Activated CD4-positive, CD25-positive, alpha-beta regulatory T cell treated with anti-CD3 and anti-CD28 coated beads, Interleukin-2, amount 50 U/mL, for 72 hours (primary cell): ENCODE measurements around the gene ACO2.
"Not testable (repeated sequence)": the region's sequence is repeated elsewhere in the genome, so short reads cannot be mapped to it uniquely, and the experiment has no call there.

ENCODE experiments used
- DNase-seq: peaks from one replicate; pipeline ENCODE4 v3.0.0; 2021

Gene ACO2

DNA sequence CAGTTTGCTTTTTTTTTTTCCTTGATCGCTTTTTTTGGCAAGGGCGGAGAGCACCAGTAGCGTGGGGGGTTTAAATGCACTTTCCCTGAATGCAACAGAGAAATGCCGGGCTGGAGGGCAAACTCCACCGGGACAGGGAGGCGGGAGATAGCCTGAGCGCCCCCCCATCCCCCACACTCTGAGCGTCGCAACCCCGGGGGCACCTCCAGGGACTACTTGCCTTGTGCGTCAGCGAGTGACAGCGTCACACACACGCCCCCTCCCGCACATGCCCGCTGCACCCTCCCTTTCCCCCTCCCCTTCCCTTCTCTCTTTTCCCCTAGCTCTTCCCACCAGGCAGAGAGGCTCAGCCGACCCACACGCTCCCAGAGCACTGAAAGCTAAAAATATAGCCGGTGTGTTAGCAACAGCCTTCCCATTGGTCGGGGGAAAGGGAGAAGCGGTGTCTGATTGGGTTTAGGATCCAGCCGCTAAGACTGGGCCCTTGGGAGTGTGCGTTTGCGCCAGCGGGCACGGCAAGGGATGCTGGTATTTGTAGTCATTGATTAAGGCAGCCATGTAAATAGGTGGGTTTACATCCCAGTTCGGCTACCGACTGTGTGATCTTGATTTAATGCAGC, 20.6 kb upstream of the ACO2 start:
- peak; percentile 79 for DNase-seq

GRCh38 chr22:41458161-41458728, 10.7 kb upstream of the ACO2 start:
- DNase-seq, result no peak

- no peak for DNase-seq
Measured at GRCh38 chr22:41459431-41459830, 9.5 kb upstream of the ACO2 start.

- not testable (repeated sequence) for DNase-seq
Measured at GRCh38 chr22:41460071-41460470, 8.8 kb upstream of the ACO2 start.

DNA sequence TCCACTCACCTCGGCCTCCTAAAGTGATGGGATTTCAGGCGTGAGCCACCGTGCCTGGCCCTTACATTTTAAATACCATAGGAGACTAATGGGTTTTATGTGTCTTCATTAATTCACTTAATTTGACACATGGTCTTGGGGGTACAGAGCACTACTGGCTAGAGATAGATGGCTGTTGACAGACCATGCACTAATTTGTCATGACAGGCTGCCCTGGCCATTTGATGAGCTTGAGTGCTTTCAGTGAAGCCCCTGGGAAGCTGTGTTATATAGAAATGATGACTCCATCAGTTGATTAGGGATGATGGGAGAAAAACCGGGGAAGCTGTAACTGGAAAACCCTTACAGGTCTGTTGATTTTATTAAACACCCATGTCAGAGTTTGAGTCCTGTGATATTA, 7.0 kb upstream of the ACO2 start:
- no peak for DNase-seq

DNA sequence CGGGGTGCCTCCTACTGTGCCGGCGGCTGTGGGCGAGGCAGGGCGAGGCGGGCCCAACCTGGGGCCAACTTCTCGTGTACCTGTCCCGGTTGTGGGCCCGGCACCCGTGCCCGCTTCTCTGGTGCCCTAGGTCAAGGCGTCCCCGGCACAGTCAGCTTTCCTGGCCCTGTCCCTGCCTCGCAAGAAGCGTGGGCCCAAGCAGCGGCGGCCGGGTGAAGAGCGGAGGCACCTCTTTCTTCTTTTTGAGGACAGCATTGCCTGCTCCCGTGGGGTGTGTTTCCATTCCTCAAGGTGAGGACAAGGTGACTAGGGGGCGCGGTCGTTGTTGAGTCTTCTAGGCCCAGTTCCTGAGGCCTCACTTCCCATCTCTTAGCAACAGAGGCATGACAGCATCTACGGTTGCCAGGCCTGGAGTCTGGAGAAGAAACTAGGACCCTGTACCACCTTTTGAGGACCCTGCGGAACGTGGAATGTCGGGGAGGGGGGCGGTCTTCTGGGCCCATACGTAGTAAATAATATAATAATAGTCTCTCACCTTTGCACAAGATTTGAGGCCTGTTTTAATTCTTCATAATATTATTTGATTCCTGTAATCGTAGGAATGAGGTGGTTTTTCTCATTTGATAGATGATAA, 418 bp downstream of the ACO2 start:
- no peak for DNase-seq

- DNase-seq, result no peak
Measured at GRCh38 chr22:41470886-41471285, 2.0 kb downstream of the ACO2 start.

- no peak for DNase-seq
Measured at GRCh38 chr22:41471568-41471967, 2.7 kb downstream of the ACO2 start.

GRCh38 chr22:41474872-41475451, 6.0 kb downstream of the ACO2 start:
- no peak for DNase-seq

GRCh38 chr22:41478473-41478872, 9.6 kb downstream of the ACO2 start:
- no peak for DNase-seq

GRCh38 chr22:41478891-41479521, 10.1 kb downstream of the ACO2 start:
- no peak for DNase-seq

- no peak for DNase-seq
Measured at GRCh38 chr22:41479671-41480396, 10.9 kb downstream of the ACO2 start.

DNA sequence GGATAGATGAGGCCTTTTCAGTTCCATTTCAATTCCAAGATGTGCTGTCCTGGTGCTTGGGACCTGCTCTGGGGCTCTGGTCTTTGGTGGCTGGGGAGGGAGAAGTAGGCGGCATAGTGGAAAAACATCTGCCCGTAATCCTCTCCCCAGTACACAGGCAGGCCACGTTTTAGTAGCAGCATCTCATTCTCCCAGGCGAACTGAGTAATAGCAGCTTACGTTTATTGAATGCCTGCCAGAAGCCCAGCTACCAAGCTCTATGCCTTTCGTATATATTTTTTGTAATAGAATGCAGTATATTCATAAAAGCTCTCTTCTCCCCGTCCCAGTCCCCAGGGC, 11.4 kb downstream of the ACO2 start:
- DNase-seq, result no peak

- DNase-seq, result no peak
Measured at GRCh38 chr22:41481131-41481830, 12.4 kb downstream of the ACO2 start.

DNA sequence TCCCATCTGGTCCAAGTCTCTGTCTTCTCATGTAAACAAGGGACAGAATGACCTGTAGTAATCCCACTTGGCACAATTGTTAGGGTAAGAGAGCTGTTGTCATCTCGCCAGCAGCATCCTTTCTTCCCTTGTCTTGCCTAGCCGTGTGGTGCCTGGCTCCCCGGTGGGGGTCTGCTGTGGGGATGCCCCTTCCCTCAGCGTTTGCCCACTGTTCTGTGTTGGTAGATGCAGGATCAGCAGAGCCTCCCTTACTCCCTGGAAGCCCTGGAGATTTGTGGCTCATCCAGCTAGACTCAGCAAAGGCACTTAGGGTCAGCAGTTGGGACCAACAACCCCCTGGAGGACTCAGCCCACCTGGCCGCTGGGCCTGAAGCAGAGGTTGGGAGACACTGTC, 13.0 kb downstream of the ACO2 start:
- no peak for DNase-seq

DNA sequence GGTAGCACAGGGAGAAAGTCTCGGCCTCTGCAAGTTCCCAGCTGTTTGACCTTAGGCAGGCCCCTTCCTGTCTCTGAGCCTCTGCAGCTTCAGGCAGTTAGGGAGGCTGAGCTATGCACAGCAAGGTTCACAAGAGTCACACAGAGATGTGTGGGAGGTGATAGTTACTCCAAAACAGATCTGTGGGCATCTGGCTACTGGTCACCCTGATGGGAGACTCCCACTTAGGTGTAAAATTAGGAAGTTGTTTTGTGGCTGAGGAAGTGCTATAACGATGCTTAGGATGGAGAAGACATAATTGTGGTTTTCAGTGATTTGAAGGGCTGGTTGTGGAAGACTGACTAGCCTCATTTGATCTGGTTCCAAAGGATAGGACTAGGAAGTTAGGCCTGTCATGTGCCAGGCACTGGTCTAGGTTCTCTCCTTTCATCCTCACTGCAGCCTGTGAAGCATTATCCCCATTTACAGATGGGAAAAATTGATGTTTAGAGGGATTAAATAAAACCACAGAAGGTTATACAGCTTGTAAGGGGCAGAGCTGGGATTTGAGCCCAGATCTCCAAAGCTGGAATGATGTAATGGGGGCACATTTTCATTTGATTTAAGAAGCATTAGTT, 13.5 kb downstream of the ACO2 start:
- DNase-seq, result no peak

DNA sequence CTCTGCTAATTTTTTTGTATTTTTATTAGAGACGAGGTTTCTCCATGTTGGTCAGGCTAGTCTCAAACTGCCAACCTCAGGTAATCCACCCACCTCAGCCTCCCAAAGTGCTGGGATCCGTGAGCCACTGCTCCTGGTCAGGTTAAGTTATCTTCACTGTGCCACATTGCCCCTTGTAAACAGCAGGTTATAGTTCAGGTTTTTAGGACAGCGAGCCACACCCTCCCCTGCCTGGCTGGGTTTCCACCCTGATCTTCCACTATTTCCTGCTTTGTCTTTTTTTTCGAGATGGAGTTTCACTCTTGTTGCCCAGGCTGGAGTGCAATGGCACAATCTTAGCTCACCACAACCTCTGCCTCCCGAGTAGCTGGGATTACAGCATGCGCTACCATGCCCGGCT, 16.1 kb downstream of the ACO2 start:
- no peak for DNase-seq

DNA sequence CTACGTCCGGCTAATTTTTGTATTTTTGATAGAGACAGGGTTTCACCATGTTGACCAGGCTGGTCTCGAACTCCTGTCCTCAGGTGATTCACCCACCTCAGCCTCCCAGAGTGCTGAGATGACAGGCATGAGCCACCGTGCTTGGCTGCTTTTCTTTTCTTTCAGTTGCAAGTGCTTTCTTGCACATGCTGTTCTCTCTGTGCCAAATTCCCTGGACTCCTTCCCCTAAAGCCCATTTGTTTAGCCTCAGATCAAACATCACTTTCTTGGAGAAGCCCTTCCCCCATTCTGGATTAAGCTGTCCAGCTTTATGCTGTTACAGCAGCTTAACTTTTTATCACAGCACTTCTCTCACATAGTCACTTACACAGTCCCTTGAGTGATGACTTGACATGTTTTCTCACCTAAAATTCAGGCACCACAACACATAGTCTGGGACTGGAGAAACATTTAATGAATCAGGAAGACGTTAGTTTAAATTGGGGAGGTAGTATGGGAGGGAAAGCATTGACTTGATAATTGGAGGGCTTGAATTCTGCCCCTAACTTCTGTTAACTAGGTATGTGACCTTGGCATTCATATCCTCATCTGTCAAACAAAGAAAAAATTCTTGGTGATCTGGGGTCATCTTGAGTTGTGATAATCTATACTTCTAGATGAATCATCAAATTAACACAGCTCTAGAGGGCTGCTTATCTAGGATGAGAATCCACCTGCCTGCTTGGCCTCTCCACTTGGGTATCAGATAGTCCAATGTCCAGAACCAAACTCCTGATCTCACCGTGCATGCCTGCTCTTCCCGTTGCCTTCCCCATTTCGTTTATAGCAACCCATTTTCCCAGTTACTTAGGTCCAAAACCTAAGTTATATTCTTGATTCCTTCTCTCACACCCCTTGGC, 18.4 kb downstream of the ACO2 start:
- DNase-seq, result no peak

- no peak for DNase-seq
Measured at GRCh38 chr22:41488076-41488475, 19.2 kb downstream of the ACO2 start.

DNA sequence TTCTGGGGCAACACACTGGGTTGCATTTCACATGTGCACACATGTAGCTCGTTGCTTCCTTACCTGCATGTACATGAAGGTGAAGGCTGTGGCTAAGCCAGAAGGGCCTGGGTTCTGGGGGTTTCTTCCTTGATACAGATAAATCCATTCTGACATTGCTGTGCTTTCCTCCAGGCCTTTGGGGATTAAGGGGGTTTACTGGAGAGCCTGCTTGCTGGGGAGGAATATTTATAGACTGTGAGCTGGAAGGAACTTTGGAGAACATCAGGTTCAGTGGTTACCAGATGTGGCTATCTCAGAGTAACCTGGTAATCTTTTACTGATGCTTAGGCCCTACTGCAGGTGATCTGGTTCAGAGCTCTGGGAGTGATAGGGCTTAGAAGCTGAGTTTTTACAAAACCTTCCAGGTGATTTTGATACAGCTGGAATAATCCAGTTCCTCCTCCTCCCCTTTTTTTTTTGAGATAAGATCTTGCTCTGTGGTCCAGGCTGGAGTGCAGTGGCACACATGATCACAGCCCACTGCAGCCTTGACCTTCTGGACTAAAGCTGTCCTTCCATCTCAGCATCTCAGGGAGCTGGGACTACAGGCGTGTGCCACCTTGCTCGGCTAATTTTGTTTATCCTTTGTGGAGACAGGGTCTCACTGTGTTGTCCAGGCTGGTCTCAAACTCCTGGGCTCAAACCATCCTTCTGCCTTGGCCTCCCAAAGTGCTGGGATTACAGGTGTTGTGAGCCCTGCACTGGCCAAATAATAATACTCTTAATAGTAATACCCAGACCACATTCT, 19.9 kb downstream of the ACO2 start:
- no peak for DNase-seq
